Retinal pigment epithelial cell (primary cell): ENCODE results near the gene HOXC13.

ENCODE experiments used
- DNase-seq: peaks from one replicate; pipeline ENCODE4 v3.0.0-alpha.2; 2010; ENCODE audit warnings: low read depth
- H3K4me3 ChIP-seq: 2 replicates; pipeline ENCODE4 v1.5.1; 2011; ENCODE audit warnings: mild to moderate bottlenecking, low read length, control low read depth, moderate library complexity
- TF ChIP-seq, protein P1 (sequence below): conservative IDR thresholded peaks from 2 replicates; pipeline ENCODE4 v1.5.1; 2011; ENCODE audit warnings: low read depth, low read length, control low read depth, inconsistent platforms

The HOXC13 gene

DNA sequence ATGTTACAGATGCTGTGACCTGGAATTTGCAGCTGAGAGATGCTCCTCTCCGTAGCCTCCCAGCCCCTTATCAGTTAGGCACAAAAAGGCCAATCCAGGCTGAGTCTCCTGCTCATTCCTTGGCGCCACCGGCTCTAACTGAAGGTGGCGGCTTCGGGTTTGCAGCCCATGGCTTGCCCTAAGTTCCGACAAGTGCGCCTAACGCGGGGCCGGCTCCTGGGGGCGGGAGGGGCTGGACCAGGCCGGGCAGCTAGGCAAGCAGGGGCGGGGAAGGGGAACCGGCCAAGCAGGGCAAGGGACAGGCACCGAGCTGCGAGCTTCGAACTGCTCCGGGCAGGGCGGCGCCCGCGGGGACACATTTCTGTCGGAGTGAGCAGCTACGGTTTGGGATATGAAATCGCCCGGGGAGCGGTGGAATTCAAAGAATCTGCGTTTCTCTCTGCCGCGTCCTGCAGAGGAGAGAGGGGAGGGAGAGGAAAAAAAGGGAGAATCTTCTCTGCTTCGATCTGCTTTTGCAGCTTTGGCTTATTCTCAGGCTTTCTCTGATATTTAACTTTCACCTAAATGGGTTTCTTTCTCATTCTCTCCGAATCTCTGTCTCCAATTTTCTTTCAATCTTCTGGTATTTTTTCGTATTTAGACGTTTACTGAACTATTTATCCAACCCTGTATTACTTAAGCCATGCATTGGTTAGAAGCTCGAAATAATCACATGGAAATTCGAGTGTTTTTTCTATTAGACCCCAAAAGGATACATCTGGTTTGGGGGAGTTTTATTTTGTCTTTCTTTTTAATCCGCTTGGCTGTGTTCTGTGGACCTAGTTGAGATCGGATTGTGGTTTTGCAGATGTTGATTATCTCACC is 14.5 kb downstream of the HOXC13 start:
- DNase-seq = no peak
- H3K4me3 ChIP-seq = no peak overlapping the region
- TF ChIP-seq, protein P1, sequence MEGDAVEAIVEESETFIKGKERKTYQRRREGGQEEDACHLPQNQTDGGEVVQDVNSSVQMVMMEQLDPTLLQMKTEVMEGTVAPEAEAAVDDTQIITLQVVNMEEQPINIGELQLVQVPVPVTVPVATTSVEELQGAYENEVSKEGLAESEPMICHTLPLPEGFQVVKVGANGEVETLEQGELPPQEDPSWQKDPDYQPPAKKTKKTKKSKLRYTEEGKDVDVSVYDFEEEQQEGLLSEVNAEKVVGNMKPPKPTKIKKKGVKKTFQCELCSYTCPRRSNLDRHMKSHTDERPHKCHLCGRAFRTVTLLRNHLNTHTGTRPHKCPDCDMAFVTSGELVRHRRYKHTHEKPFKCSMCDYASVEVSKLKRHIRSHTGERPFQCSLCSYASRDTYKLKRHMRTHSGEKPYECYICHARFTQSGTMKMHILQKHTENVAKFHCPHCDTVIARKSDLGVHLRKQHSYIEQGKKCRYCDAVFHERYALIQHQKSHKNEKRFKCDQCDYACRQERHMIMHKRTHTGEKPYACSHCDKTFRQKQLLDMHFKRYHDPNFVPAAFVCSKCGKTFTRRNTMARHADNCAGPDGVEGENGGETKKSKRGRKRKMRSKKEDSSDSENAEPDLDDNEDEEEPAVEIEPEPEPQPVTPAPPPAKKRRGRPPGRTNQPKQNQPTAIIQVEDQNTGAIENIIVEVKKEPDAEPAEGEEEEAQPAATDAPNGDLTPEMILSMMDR = no peak

DNA sequence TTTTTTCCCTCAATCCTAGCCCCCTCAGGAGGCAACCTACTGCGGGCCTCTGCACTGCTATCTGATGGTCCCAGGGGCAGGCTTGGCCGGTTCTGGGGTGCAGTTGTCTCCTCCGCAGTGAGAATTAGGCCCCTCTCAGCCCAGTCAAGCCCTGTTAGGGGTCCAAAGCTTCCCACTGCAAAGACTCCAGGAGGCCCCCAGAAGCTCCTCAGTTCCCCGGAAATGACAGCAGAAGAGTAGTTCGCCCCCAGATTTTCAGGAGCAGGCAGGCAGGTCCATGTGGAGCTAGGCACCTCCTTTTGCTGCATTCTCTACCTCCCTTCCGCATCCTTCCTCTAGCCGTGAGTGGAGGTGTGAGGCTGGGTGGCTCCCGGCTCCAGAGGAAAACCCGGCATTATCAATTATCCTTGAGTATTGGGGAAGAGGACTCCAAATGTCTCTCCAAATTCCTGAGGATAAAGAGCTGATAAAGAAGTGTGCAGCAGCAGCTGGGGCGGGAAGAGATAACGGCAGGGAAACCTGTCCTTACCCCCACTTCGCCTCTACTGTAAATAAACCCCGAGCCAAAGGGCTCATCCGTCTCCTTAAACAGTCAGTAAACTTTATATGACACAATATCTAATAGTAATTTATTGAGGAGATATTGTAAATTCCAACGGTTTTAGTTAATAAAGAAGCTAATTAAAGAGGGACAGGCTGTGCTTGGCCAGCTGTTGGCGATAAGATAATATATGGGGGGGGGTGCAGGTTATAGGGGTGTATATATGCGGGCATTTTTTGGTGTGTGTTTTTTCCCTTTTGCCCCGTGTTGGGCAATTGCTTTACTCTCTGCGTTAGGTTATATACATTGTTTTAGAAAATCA is 15.4 kb downstream of the HOXC13 start:
- TF ChIP-seq, protein P1 = no peak
- H3K4me3 ChIP-seq = no peak overlapping the region
- no peak for DNase-seq

DNA sequence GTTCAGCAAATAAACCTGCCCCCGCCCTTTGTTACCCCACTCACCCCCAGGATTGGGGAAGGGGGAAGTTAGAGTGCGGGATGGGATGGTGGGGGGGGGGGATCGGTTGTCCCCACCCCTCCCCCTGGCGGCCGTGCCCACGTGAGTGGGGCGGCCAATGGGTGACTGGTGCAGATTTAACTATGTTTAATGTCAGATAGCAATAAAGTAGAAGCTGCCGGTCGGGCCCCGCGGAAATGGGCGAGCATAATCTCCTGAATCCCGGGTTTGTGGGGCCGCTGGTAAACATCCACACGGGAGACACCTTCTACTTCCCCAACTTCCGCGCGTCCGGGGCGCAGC is 16.0 kb downstream of the HOXC13 start, which contains the start of gene HOXC12:
Gene HOXC12 (plus strand): TSS at position 210 of the 342 bp plus-strand sequence. CDS start 27 bp downstream, at position 237.
- TF ChIP-seq, protein P1 = no peak
- no peak within 1 kb of the TSS for H3K4me3 ChIP-seq
- no peak for DNase-seq

DNA sequence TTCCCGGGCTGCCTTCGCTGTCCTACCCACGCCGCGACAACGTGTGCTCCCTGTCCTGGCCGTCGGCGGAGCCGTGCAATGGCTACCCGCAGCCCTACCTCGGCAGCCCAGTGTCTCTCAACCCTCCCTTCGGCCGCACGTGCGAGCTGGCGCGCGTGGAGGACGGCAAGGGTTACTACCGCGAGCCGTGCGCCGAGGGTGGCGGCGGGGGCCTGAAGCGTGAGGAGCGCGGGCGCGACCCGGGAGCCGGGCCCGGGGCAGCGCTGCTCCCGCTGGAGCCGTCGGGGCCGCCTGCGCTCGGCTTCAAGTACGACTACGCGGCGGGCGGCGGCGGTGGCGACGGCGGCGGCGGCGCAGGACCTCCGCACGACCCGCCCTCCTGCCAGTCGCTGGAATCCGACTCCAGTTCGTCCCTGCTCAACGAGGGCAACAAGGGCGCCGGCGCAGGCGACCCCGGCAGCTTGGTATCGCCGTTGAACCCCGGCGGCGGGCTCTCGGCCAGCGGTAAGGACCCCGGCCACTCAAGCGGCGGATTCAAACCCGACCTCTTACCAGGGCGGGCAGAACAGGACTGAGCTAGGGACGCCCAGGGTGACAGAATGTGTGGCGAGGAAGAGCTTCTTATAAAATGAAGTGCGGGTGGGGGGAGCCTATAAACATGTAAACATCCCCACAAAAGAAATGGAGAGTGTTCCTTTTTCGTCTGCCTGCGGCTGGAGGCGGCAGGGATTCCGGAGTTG is 16.6 kb downstream of the HOXC13 start:
- DNase-seq = no peak
- H3K4me3 ChIP-seq = no peak overlapping the region
- TF ChIP-seq, protein P1 = no peak

DNA sequence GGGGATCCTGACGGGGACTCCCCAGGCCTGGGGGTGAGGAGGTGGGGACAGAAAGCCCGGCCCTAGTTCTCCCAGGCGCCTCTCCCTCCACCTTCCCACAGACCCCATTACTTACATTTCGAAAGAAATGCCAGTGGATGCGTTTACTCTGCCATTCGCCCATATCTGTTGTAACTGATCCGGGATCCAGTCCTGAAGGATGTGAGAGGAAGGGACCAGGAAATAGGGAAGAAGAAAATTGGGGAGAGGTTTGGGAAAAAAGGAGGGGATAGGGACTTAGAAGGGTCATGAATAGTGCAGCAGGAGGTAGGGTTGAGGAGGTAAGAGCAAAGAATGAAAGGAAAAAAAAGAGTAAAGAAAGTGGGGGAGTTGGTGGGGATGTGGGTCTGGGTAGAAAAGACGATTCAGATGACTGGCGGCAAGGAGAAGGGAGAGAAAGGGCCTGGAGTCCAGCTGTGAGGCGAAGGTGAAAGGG is 17.2 kb downstream of the HOXC13 start:
- H3K4me3 ChIP-seq = no peak overlapping the region
- TF ChIP-seq, protein P1 = no peak

DNA sequence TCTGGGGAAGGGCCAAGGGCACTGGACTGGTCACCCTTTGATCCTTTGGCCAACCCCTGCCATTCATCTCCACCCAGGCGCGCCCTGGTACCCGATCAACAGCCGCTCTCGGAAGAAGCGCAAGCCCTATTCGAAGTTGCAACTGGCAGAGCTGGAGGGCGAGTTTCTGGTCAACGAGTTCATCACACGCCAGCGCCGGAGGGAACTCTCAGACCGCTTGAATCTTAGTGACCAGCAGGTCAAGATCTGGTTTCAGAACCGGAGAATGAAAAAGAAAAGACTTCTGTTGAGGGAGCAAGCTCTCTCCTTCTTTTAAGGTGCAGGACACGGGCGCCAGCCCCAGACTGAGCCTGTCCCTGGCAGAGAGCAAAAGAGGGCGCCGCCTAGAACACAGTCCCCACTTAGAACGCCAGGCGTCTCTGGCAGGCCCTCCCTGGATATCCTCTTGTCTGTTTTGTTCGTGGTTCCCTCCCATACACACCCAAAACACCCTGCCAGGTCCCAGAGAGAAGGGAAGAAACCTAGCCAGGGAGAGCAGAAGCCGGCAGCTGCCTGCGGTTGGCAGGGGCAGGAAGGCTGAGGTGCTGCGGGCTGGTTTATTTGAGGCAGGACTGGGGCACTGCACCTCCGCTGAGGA is 17.7 kb downstream of the HOXC13 start:
- TF ChIP-seq, protein P1 = no peak
- no peak for DNase-seq
- no peak overlapping the region for H3K4me3 ChIP-seq

More for the DNA sequence above, 17.2 kb downstream of the HOXC13 start:
- DNase-seq = no peak
